ENCODE results near the gene DAB1.

- TF ChIP-seq CTCF (IDR thresholded peaks at IDR 0.05; ENCODE audit: insufficient read depth, low read length, poor library complexity, severe bottlenecking) (no peak), EZH2phosphoT487 (conservative IDR thresholded peaks at IDR 0.05; ENCODE audit: low read length) (no peak)
Measured at GRCh38 chr1:57204091-57204490, 219.8 kb downstream of the DAB1 start.
